Measurements from ENCODE around the gene ADAR. TPM values are rescaled to one million over a fixed set of nuclear protein-coding genes. Genes with fewer than 3 reads are reported as not detected.

Gene ADAR
- total and polyA plus RNA-seq, 4 donors, result 27.1 to 141 (median 107) TPM

GRCh38 chr1:154536570-154536969, 71.4 kb downstream of the ADAR start:
- no peak overlapping the region for H3K4me3 ChIP-seq
- H3K9ac ChIP-seq (ENCODE audit: insufficient read depth in 1 of 2, low read length in 2 of 2), result no peak overlapping the region
- no peak for TF ChIP-seq CTCF (IDR thresholded peaks at IDR 0.05; ENCODE audit: control extremely low read depth, extremely low read depth)
- H3K36me3 ChIP-seq (ENCODE audit: control insufficient read depth in 4 of 4, insufficient read depth in 4 of 4, low read length in 4 of 4), result no peaks in the 10 kb centered on the region
- 88% methylated on average over 7 of the region's 7 CpGs for WGBS, 2 donors
- no peak for DNase-seq
- H3K4me1 ChIP-seq (ENCODE audit: control insufficient read depth in 5 of 5, insufficient read depth in 5 of 5, low read length in 5 of 5), result peaks cover 0 to 3% (median 0%) of the 10 kb centered on the region in 5 donors
- no peak for ATAC-seq (ENCODE audit: insufficient read depth, low FRiP score)
- no peaks in the 10 kb centered on the region for H3K9me3 ChIP-seq (ENCODE audit: control insufficient read depth in 4 of 4, insufficient read depth in 3 of 4, low read length in 3 of 4)
- H3K27ac ChIP-seq (ENCODE audit: low read depth in 1 of 2, low read length in 1 of 2), result no peak overlapping the region
- peaks cover 0 to 2% (median 0%) of the 10 kb centered on the region in 3 donors for H3K27me3 ChIP-seq (ENCODE audit: control insufficient read depth in 3 of 3, insufficient read depth in 3 of 3, low read length in 2 of 3)

GRCh38 chr1:154533952-154534844, 73.8 kb downstream of the ADAR start:
- Histone ChIP-seq H3K4me3 (no peak overlapping the region), H3K36me3 (ENCODE audit: control insufficient read depth in 4 of 4, insufficient read depth in 4 of 4, low read length in 4 of 4) (no peaks in the 10 kb centered on the region), H3K27me3 (ENCODE audit: control insufficient read depth in 3 of 3, insufficient read depth in 3 of 3, low read length in 2 of 3) (no peaks in the 10 kb centered on the region), H3K9me3 (ENCODE audit: control insufficient read depth in 4 of 4, insufficient read depth in 3 of 4, low read length in 3 of 4) (no peaks in the 10 kb centered on the region), H3K27ac (ENCODE audit: low read depth in 1 of 2, low read length in 1 of 2) (no peak overlapping the region), H3K4me1 (ENCODE audit: control insufficient read depth in 5 of 5, insufficient read depth in 5 of 5, low read length in 5 of 5) (peaks cover 0 to 2% (median 0%) of the 10 kb centered on the region in 5 donors), H3K9ac (ENCODE audit: insufficient read depth in 1 of 2, low read length in 2 of 2) (no peak overlapping the region)
- ATAC-seq (ENCODE audit: insufficient read depth, low FRiP score) (no peak), DNase-seq (peak; percentile 48 to 70 (median 57))
- TF ChIP-seq CTCF (IDR thresholded peaks at IDR 0.05; ENCODE audit: control extremely low read depth, extremely low read depth), result no peak
- WGBS, 2 donors, result 62 to 76% methylated on average over 11 of the region's 11 CpGs

Other genes with a start within 250 kb of the ADAR start
- 10 to 100 TPM; 33.2 to 79.7 TPM for gene IL6R, start 202.8 kb downstream of the ADAR start, total RNA-seq
- 10 to 100 TPM; 12.3 to 30.8 TPM for gene IL6R, start 202.8 kb downstream of the ADAR start, polyA plus RNA-seq
- 1 to 10 TPM; 1.9 to 8.5 TPM for gene TDRD10, start 106.0 kb downstream of the ADAR start, total RNA-seq
- 10 to 100 TPM in 1 of 2 donors, 1 to 10 TPM in 1; 6.1 to 12.6 TPM for gene TDRD10, start 106.0 kb downstream of the ADAR start, polyA plus RNA-seq
- 10 to 100 TPM; 25.3 to 33.5 TPM for gene SHE, start 105.8 kb downstream of the ADAR start, total RNA-seq
- gene SHE, start 105.8 kb downstream of the ADAR start, polyA plus RNA-seq, result 10 to 100 TPM; 15.1 to 16.8 TPM
- 10 to 100 TPM; 38.6 to 87.3 TPM for gene UBE2Q1, start 49.5 kb downstream of the ADAR start, total RNA-seq
- gene UBE2Q1, start 49.5 kb downstream of the ADAR start, polyA plus RNA-seq, result 10 to 100 TPM; 34.3 to 47.9 TPM
- gene CHRNB2, start 40.4 kb downstream of the ADAR start, total RNA-seq, result under 1 TPM; 0.09 to 0.21 TPM
- gene CHRNB2, start 40.4 kb downstream of the ADAR start, polyA plus RNA-seq, result under 1 TPM; 0.06 to 0.07 TPM

All from lung (tissue), 12 donors.